GM18519 (cell line): ENCODE measurements around the gene CEP112.
A peak's percentile ranks its signal among the peaks of the same experiment; 100 is the strongest.

Experiments used
- ATAC-seq: cut with Tn5 transposase; IDR thresholded peaks from one replicate; pipeline ENCODE4 v1.9.1; 2021; ENCODE audit warnings: mild to moderate bottlenecking, moderate library complexity; ENCODE audit not compliant: unreplicated experiment, low FRiP score

The CEP112 gene

DNA sequence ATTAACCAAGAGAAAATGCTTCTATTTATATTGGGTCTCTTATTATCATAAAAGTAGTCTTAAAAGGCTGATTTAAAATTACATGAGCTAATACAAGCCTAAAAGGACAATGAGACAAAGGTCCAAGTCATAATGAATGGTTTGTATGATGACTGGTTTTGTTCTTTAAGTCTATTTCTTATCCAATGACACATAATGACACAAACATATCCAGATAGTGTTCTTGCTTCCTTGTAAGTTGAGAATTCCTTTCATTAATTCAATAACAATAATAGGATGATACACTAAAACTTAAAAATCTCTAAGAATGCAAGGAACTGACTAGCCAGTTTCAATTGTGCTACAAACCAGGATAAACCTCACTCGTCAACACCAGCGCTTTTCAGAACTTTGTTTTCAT lies 244.1 kb downstream of the CEP112 start:
- ATAC-seq = no peak

- no peak for ATAC-seq
These were observed 249.3 kb downstream of the CEP112 start for GRCh38 chr17:65942592-65942991.

DNA sequence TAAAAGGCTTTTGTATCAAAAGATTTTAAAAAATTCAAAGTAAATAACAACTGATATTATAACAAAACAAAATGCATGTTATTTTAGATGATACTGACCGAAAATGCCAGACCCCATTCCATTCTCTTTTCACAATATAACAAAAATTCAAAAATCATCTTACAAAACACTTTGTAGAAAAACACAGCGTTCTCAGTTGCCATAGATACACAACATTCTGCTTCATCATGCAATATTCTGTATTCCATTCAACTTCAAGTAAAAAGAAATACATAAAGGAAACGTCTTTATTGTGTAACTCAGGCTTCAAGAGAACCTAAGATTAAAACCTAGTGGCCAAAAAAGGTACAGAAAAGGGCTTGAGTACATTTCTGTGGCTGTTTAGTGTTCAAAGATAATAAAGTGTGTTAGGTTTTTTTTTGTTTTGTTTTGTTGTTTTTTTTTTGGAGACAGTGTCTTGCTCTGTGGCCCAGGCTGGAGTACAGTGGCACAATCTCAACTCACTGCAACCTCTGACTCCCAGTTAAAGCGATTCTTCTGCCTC lies 250.5 kb downstream of the CEP112 start:
- no peak for ATAC-seq

GRCh38 chr17:65936013-65936412 lies 255.9 kb downstream of the CEP112 start:
- ATAC-seq = no peak

GRCh38 chr17:65933290-65933689 lies 258.6 kb downstream of the CEP112 start:
- no peak for ATAC-seq

GRCh38 chr17:65931246-65932149 lies 260.4 kb downstream of the CEP112 start:
- no peak for ATAC-seq

DNA sequence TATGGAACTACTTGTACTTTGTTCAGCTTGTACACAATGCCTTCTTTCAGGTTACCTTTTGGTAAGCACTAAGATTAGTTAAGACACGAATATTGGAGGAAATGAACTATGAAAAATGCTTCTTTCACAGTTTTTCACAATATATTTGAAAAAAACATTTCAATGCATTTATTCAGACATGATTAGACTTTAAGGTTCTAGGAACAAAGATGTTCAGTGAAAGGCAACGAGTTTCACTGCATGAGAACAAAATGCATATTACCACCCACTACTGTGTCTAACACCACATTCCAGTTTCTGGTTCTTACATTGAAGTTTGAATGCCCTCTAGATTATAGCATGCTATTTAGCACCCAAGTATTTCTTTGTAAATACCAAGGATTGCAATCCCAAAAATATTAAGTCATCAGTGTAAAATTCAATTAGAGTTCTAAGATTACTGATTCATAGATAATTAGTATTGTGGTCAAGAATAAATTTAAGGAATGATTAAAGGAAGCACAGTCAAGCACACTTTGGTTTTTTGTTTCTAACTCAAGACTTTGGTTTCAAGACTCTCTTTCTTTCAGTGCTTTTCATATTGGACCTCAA lies 261.7 kb downstream of the CEP112 start:
- no peak for ATAC-seq

GRCh38 chr17:65926599-65926998 lies 265.3 kb downstream of the CEP112 start:
- no peak for ATAC-seq

- ATAC-seq = no peak
These were observed 266.2 kb downstream of the CEP112 start for GRCh38 chr17:65925606-65926307.

- ATAC-seq = no peak
These were observed 270.9 kb downstream of the CEP112 start for GRCh38 chr17:65920996-65921395.

- ATAC-seq = no peak
These were observed 273.0 kb downstream of the CEP112 start for GRCh38 chr17:65918916-65919315.

DNA sequence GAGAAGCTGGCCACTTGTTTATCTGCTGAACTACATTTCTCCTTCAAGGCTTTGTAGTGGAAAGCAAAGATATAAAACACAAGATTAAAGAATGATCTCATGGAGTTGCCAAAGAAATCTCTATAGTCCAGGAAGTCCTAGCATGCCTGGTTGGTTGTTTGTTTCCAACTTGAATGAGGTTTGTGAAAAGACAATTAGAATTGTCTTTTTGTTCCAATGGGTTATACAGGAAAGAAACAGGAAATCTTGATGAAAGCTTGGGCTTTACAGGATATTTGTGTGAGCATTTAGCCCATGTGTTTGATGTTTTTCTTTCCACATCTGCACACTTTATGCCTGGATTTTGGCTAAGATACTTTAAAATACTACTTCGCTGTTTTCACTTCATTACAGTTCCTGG lies 273.4 kb downstream of the CEP112 start:
- ATAC-seq = no peak

DNA sequence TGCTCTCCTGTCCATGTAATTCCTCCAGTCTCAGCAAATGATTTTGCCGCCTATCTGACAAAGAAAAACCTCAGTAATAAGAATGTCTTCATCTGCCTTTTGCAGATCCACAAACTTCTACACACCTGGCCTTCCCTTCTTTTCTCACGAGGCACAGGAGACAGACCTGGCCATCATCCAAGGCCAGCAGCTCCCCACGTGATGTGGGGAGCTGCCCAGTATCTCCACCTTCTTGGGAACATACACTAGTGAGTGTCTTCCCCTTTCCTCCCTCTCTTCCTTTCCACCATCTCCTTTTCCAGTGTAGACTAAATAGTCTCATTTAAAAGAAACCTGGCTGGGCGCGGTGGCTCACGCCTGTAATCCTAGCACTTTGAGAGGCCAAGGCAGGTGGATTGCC lies 274.4 kb downstream of the CEP112 start:
- no peak for ATAC-seq

DNA sequence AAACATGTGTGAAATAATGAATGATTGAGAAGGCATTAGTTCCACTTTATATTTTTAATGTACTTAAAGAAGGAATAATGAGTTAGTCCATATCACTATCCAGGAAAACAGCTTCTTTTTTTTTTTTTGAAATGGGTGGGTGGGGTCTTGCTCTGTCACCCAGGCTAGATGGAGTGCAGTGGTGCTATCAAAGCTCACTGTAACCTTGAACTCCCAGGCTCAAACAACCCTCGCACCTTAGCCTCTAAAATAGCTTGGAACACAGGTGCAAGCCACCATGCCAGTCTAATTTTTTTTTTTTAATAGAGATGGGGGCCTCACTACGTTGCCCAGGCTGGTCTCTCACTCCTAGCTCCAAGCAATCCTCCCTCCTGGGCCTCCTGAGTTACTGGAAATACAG lies 275.5 kb downstream of the CEP112 start:
- ATAC-seq = no peak

GRCh38 chr17:65914784-65915342 lies 277.1 kb downstream of the CEP112 start:
- ATAC-seq = peak; percentile 98

- no peak for ATAC-seq
These were observed 278.5 kb downstream of the CEP112 start for GRCh38 chr17:65913326-65913850.

GRCh38 chr17:65910836-65911235 lies 281.1 kb downstream of the CEP112 start:
- no peak for ATAC-seq

DNA sequence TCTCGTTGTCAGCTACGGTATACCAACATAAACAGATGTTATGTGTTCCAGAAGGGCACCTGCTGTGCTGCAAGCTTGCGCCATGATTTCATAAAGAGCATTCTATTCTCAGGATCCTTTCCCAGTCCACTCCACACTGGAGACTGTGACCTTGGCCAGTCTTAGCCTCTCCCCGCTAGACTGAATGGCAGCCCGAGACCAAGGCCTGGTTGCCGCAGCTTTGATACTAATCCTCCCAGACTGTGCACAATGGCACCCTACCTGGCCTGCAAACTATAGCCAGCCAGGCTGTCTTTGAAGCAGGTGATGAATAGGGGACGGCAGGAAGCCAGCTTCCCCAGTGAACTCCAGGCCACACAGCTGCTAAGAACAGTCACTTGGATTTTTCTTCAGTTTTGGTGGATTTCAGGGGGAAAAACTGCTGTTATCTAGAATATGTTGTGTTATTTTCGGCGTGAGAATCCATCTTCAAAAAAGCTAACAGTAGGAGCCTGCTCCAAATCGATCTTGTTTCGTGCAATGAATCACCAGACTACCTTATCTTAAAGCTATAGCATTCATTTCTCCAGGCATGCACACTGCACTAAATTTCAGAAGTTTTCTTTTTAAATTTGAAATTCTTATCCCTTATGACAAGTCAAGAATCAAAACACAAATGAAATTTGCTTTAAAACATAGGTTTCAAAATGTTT lies 289.0 kb downstream of the CEP112 start:
- no peak for ATAC-seq

DNA sequence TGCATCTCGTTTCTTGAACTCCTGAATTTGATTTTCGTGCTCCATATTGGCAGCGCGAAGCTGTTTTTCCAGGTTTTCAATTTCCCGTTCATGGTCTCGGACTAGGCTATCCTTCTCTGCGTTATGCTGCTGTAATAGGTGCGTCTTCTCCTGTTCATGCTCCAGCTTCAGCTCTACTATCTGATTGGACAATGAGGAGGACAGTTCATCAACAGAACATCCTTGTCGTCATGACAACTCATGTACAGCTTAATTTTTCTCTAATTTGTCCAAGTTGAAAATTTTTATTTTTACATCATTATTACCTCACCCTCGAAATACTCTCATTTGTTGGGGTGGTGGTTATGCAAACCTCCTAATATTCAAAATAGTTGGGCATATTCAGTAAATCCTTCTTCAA lies 289.8 kb downstream of the CEP112 start:
- ATAC-seq = no peak

DNA sequence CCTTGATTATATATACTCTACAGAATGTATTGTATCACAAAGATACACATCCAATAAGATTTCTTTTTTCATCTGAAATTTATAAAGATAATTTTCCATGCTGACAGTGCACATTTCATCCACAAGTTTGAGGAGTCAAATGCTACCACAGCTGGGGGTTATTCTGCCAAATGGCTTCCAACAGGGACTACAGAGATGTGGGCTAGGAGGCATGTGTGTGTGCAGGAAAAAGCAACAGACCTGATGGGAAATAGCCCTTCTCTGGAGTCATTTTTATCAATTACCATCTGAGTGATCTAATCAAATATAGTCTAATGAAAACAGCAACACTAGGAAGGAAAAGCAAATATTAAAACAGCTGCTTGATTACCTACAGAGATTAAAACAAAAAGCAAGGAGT lies 290.5 kb downstream of the CEP112 start:
- no peak for ATAC-seq
